Right lobe of liver (tissue), 6 donors: ENCODE data around the gene UTP15. TPM values are rescaled to one million over a fixed set of nuclear protein-coding genes. Genes with fewer than 3 reads are reported as not detected.
A peak's percentile ranks its signal among the peaks of the same experiment; 100 is the strongest.

ENCODE experiments used
- ATAC-seq, 4 donors: fragments of 200-7000 bp; cut with Tn5 transposase; one replicate each; pipeline ENCODE4 v1.9.1; 2020; ENCODE audit warnings: mild to moderate bottlenecking in 4 of 4, moderate library complexity in 4 of 4
- DNase-seq, 3 donors: peaks; one replicate each; pipeline ENCODE4 v3.0.0-alpha.2; 2020
- H3K27ac ChIP-seq, 3 donors: fragments of 200-600 bp; one replicate each; pipeline ENCODE4 v1.8.0; 2022
- H3K27me3 ChIP-seq, 2 donors: fragments of 200-600 bp; one replicate each; pipeline ENCODE4 v1.8.0; 2022
- H3K36me3 ChIP-seq, 4 donors: fragments of 200-600 bp; sonication (generic) in 1 of 4; one replicate each; pipeline versions ENCODE4 v1.5.1 to v1.8.0; 2017 to 2022; ENCODE audit warnings: control low read depth in 1 of 4
- H3K4me1 ChIP-seq, 4 donors: fragments of 200-600 bp; sonication (generic) in 1 of 4; one replicate each; pipeline versions ENCODE4 v1.5.1 to v1.8.0; 2017 to 2022; ENCODE audit warnings: control low read depth in 1 of 4
- H3K4me3 ChIP-seq, 3 donors: fragments of 200-600 bp; one replicate each; pipeline ENCODE4 v1.8.0; 2022
- H3K9me3 ChIP-seq, 4 donors: fragments of 200-600 bp; sonication (generic) in 1 of 4; one replicate each; pipeline versions ENCODE4 v1.5.1 to v1.8.0; 2017 to 2022; ENCODE audit warnings: control low read depth in 1 of 4
- POLR2A ChIP-seq: fragments of 450-650 bp; IDR thresholded peaks from one replicate; pipeline ENCODE4 v1.6.1; 2017; ENCODE audit warnings: antibody characterized with exemption, mild to moderate bottlenecking
- WGBS: methylation state at CpG from one replicate; pipeline ENCODE4 v1.1.6; 2018; ENCODE audit warnings: low coverage, low lambda C conversion rate; ENCODE audit not compliant: insufficient coverage; ENCODE audit errors: missing lambda C conversion rate; 5-methylcytosine and 5-hydroxymethylcytosine counted together
- intact Hi-C, 2 donors: fragments of 100-400 bp; cut with DNase I; formaldehyde crosslinking; loops; one replicate each; pipeline versions ENCODE4 v1.11.2 to v1.14.1; 2022
- total RNA-seq, 6 experiments: library from RNA; depleted of rRNA in 2 of 6; stranded (reverse); fragments of >200 nt in 2 of 6; fragmentation: NEBNext Ultra II Directional in 3 of 6; extraction: Animal tissue kit (Norgen Biotek cat#: 25700) in 3 of 6; gene quantifications; one replicate each; pipeline versions ENCODE4 v1.1.0 to v1.2.4, GENCODE V29; 2016 to 2023
- TF ChIP-seq, protein P1 (sequence below), 4 donors: fragments of 200-600 bp in 3 of 4; fragments of 450-650 bp in 1 of 4; IDR thresholded peaks; one replicate each; pipeline versions ENCODE4 v1.5.1 to v1.8.0; 2016 to 2022; ENCODE audit warnings: antibody characterized with exemption in 4 of 4, mild to moderate bottlenecking in 2 of 4
- donor health status: DM: no; HTN: yes; CAD: no.
- donor health status: DM: no; HTN: no; CAD: no.
- donor health status: DM: no; HTN: no; CAD: no.
- donor health status: DM: no; HTN: yes; CAD: no.
- donor health status: DM: no; HTN: yes; CAD: no.

The UTP15 gene
- total RNA-seq, 6 experiments from 2014 or later: 6.0 to 16.5 (median 10.6) TPM

DNA sequence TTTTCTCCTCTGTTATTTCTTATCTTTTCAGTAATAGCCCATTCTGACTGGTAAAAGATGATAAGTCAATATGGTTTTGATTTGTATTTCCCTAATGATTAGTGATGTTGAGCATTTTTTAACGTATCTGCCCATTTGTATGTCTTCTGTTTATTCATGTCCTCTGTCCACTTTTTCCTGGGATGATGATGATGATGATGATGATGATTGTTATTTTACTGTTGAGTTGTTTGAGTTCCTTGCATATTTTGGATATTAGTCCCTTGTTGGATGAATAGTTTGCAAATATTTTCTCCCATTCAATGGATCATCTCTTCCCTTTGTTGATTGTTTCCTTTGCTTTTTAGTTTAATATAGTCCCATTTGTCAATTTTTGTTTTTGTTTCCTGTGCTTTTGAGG is 27.0 kb downstream of the UTP15 start:
- no peak overlapping the region for H3K27ac ChIP-seq
- H3K27me3 ChIP-seq: no peaks in the 10 kb centered on the region
- intact Hi-C loops: no loop called here
- DNase-seq (no peak), ATAC-seq (no peak)
- no peaks in the 10 kb centered on the region for H3K9me3 ChIP-seq
- H3K36me3 ChIP-seq: no peaks in the 10 kb centered on the region
- 75% methylated on average over 1 of the region's 1 CpG for WGBS
- no peaks in the 10 kb centered on the region for H3K4me1 ChIP-seq
- H3K4me3 ChIP-seq: no peak overlapping the region
- no peak for TF ChIP-seq POLR2A
- TF ChIP-seq, protein P1, sequence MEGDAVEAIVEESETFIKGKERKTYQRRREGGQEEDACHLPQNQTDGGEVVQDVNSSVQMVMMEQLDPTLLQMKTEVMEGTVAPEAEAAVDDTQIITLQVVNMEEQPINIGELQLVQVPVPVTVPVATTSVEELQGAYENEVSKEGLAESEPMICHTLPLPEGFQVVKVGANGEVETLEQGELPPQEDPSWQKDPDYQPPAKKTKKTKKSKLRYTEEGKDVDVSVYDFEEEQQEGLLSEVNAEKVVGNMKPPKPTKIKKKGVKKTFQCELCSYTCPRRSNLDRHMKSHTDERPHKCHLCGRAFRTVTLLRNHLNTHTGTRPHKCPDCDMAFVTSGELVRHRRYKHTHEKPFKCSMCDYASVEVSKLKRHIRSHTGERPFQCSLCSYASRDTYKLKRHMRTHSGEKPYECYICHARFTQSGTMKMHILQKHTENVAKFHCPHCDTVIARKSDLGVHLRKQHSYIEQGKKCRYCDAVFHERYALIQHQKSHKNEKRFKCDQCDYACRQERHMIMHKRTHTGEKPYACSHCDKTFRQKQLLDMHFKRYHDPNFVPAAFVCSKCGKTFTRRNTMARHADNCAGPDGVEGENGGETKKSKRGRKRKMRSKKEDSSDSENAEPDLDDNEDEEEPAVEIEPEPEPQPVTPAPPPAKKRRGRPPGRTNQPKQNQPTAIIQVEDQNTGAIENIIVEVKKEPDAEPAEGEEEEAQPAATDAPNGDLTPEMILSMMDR (IDR thresholded peaks at IDR 0.05): no peak

DNA sequence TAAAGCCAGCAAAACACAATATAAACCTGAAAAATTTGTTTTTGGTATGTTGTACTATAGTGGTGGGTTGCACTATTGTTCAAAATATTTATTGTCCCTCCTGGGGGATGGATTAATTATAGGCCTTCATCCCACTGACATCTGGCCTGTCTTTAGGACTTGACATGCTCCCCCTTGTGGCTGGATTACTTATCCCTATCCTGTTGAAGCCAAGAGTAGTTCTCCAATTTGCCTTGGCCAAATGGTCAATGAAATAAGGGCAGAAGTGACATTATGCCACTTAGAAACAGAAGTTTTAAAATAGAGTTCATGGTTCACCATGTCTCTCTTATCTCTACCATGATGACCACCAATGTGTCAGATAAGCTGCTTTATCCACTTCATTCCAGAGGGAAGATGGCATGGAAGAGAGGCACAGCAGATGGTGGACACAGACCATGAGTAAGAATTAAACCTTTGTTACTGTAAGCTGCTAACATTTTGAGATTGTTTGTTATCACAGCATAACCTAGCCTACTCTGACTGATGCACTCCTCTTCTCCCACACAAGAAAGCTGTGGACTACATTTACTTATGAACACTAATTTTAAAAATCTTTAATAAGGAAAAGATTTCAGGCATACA is 31.3 kb downstream of the UTP15 start:
- Histone ChIP-seq H3K27me3 (no peaks in the 10 kb centered on the region), H3K36me3 (no peaks in the 10 kb centered on the region), H3K4me1 (no peaks in the 10 kb centered on the region), H3K4me3 (no peak overlapping the region), H3K9me3 (no peaks in the 10 kb centered on the region), H3K27ac (no peak overlapping the region)
- ATAC-seq (peak; percentile 64 to 78 (median 66)), DNase-seq (no peak)
- intact Hi-C loops: no loop called here
- TF ChIP-seq, protein P1 (IDR thresholded peaks at IDR 0.05): peak; percentile 47 to 68 (median 64)
- TF ChIP-seq POLR2A: no peak

DNA sequence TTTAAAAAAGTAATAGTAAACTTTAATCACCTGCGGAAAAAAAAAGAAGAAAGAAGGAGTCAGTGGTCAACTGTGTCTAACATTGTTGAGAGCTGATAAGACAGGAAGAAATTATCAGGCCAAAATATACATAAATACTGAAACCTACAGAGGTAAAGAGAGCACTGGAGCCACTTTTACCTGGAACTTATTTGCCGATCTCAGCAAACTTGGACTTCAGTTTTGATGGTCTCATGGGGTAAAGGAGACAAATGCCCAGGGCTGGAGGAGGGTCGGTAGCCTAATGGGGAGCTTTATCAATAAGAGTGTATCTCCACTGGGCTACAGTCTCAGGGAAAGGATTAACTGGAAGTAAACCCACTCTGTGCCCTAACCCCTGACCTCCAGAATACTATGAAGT is 33.8 kb downstream of the UTP15 start:
- ATAC-seq: no peak
- 66% methylated on average over 2 of the region's 3 CpGs for WGBS
- Histone ChIP-seq H3K4me1 (no peaks in the 10 kb centered on the region), H3K36me3 (no peaks in the 10 kb centered on the region), H3K27me3 (no peaks in the 10 kb centered on the region), H3K9me3 (peaks cover 0 to 4% (median 0%) of the 10 kb centered on the region in 4 donors), H3K27ac (no peak overlapping the region), H3K4me3 (no peak overlapping the region)
- no peak for DNase-seq
- intact Hi-C loops: no loop called here
- TF ChIP-seq, protein P1 (IDR thresholded peaks at IDR 0.05): no peak
- no peak for TF ChIP-seq POLR2A

DNA sequence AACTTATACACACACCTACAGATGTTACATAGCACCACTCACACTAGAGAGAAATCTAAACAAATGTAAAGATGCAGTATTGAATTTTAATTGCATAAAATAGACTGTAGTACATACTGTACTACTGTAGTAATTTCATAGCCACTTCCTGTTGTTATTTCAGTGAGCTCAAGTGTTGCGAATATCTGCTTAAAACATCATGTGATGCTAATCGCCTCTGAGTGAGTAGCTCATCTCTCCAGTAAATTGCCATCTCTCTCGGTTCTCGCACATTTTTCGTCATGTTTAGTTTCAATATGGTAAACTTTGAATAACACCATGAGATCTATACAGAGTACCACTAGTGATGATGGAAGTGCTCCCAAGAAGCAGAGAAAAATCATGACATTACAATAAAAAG is 38.5 kb downstream of the UTP15 start:
- intact Hi-C loops: no loop called here
- H3K9me3 ChIP-seq: peaks cover 0 to 4% (median 0%) of the 10 kb centered on the region in 4 donors
- H3K4me1 ChIP-seq: peaks cover 0 to 12% (median 0%) of the 10 kb centered on the region in 4 donors
- WGBS: 69% methylated on average over 5 of the region's 5 CpGs
- ATAC-seq (no peak), DNase-seq (no peak)
- TF ChIP-seq, protein P1 (IDR thresholded peaks at IDR 0.05): no peak
- no peak for TF ChIP-seq POLR2A
- H3K27ac ChIP-seq: no peak overlapping the region
- H3K27me3 ChIP-seq: no peaks in the 10 kb centered on the region
- H3K4me3 ChIP-seq: no peak overlapping the region
- no peaks in the 10 kb centered on the region for H3K36me3 ChIP-seq
